ENCODE measurements around the gene IQSEC2. TPM values are rescaled to one million over a fixed set of nuclear protein-coding genes. Genes with fewer than 3 reads are reported as not detected.

The IQSEC2 gene
- total and polyA plus RNA-seq, 2 donors (not counting 1 experiment from before 2014, with no cell fraction given), result 0.58 to 0.94 TPM

DNA sequence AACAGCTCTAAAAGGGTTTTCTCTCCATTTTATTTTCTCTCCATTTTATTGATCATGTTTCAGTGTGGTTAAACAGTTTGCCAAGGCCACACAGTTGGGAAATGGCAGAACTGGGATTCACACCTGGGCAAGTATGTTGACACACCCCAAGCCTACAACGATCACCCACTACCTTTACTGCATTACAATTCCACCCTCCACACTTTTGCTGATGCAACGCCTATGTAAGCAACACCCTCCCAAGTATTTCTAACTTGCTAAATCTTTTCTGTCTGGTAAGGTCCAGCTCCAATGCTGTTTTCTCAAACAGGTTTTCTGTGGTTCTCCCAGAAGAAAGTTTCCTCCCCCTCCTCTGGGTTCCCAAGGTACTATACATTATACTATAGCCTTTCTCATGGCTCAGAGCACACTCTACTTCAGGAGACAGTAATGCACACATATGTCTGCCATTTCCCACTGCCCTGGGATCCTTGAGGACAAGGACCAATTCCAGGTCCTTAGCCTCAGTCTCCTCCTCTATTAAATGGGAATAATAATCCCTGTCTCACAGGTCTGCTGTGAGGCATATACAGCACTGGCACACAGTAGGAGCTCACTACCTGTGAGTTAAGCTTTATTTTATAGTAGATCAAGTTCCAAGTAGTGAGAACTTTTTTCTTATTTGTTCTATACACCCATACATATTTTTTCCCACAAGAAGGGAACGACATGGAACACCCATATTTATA, 27.9 kb downstream of the IQSEC2 start:
- no peak for ATAC-seq (ENCODE audit: low read depth)
- Histone ChIP-seq H2AFZ (ENCODE audit: insufficient read depth, low read depth, low read length, poor library complexity, severe bottlenecking) (no peak overlapping the region), H3K27ac (ENCODE audit: low read length in 2 of 2) (no peak overlapping the region), H3K4me1 (ENCODE audit: control insufficient read depth in 2 of 2, insufficient read depth in 2 of 2, low read length in 2 of 2) (no peaks in the 10 kb centered on the region), H3K4me2 (replicated peaks; ENCODE audit: low read depth, low read length, poor library complexity, severe bottlenecking) (no peak overlapping the region), H3K36me3 (replicated peaks in 1 of 2; ENCODE audit: control extremely low read depth in 1 of 2, control insufficient read depth in 1 of 2, extremely low read depth in 1 of 2, insufficient read depth in 2 of 2, low read length in 1 of 2) (no peaks in the 10 kb centered on the region), H3K27me3 (replicated peaks in 1 of 4; ENCODE audit: control extremely low read depth in 1 of 4, control insufficient read depth in 3 of 4, insufficient read depth in 4 of 4, low read length in 3 of 4) (no peaks in the 10 kb centered on the region), H3K9ac (ENCODE audit: low read length) (no peak overlapping the region), H4K20me1 (ENCODE audit: control insufficient read depth, insufficient read depth, low read length, poor library complexity, severe bottlenecking) (no peaks in the 10 kb centered on the region), H3K4me3 (ENCODE audit: control extremely low read depth in 1 of 5, extremely low read depth in 1 of 5, insufficient read depth in 1 of 5, low read depth in 2 of 5, low read length in 4 of 5) (no peak overlapping the region), H3K9me3 (ENCODE audit: control extremely low read depth in 1 of 3, control insufficient read depth in 2 of 3, insufficient read depth in 1 of 3, low read length in 2 of 3) (no peaks in the 10 kb centered on the region), H3K79me2 (ENCODE audit: control insufficient read depth, insufficient read depth, low read length) (no peaks in the 10 kb centered on the region)
- H3K27ac Mint-ChIP-seq, result no peak overlapping the region
- H3K4me1 Mint-ChIP-seq, result no peaks in the 10 kb centered on the region
- CTCF ChIA-PET, result no interaction called here
- TF ChIP-seq, protein P1, sequence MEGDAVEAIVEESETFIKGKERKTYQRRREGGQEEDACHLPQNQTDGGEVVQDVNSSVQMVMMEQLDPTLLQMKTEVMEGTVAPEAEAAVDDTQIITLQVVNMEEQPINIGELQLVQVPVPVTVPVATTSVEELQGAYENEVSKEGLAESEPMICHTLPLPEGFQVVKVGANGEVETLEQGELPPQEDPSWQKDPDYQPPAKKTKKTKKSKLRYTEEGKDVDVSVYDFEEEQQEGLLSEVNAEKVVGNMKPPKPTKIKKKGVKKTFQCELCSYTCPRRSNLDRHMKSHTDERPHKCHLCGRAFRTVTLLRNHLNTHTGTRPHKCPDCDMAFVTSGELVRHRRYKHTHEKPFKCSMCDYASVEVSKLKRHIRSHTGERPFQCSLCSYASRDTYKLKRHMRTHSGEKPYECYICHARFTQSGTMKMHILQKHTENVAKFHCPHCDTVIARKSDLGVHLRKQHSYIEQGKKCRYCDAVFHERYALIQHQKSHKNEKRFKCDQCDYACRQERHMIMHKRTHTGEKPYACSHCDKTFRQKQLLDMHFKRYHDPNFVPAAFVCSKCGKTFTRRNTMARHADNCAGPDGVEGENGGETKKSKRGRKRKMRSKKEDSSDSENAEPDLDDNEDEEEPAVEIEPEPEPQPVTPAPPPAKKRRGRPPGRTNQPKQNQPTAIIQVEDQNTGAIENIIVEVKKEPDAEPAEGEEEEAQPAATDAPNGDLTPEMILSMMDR (IDR thresholded peaks at IDR 0.05), result no peak
- no peak for TF ChIP-seq EZH2 (IDR thresholded peaks at IDR 0.05; ENCODE audit: borderline replicate concordance, insufficient read depth, low read depth, low read length, poor library complexity, severe bottlenecking)
- intact Hi-C loops (cut with micrococcal nuclease), result no loop called here
- H3K9me3 Mint-ChIP-seq (ENCODE audit: insufficient read depth), result no peaks in the 10 kb centered on the region
- H3K27me3 Mint-ChIP-seq, result peaks cover 4% of the 10 kb centered on the region
- POLR2A ChIA-PET, result interaction anchor here (0.7 kb wide), 1 partner anchor 119 kb away, joined by 7 read pairs; no protein-coding TSS in a partner anchor
- no peak for DNase-seq
- no CpG with 5 or more reads among the region's 3 CpGs for WGBS (ENCODE audit: insufficient coverage)
- H3K4me3 Mint-ChIP-seq, result no peak overlapping the region

DNA sequence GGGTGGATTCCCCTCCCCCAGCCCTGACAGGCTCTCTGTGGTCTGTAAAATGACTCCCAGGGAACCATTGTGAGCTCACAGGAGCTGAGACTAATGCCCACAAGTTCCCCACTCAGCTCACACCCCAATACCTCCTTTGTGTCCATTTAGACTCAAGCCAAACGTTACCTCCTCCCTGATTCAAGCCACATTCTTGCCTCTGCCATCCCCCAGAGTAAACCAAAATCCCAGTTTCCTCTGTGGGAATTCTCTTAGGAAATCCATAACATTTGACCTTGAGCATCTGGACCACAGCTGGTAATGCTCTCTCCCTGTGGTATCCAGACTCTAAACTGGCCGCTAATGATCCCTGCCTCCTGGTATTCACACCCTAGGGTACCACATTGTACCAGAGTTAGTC, 30.1 kb downstream of the IQSEC2 start:
- Histone ChIP-seq H3K36me3 (replicated peaks in 1 of 2; ENCODE audit: control extremely low read depth in 1 of 2, control insufficient read depth in 1 of 2, extremely low read depth in 1 of 2, insufficient read depth in 2 of 2, low read length in 1 of 2) (no peaks in the 10 kb centered on the region), H4K20me1 (ENCODE audit: control insufficient read depth, insufficient read depth, low read length, poor library complexity, severe bottlenecking) (no peaks in the 10 kb centered on the region), H3K4me3 (ENCODE audit: control extremely low read depth in 1 of 5, extremely low read depth in 1 of 5, insufficient read depth in 1 of 5, low read depth in 2 of 5, low read length in 4 of 5) (no peak overlapping the region), H3K9me3 (ENCODE audit: control extremely low read depth in 1 of 3, control insufficient read depth in 2 of 3, insufficient read depth in 1 of 3, low read length in 2 of 3) (no peaks in the 10 kb centered on the region), H3K27me3 (replicated peaks in 1 of 4; ENCODE audit: control extremely low read depth in 1 of 4, control insufficient read depth in 3 of 4, insufficient read depth in 4 of 4, low read length in 3 of 4) (no peaks in the 10 kb centered on the region), H3K79me2 (ENCODE audit: control insufficient read depth, insufficient read depth, low read length) (no peaks in the 10 kb centered on the region), H3K4me1 (ENCODE audit: control insufficient read depth in 2 of 2, insufficient read depth in 2 of 2, low read length in 2 of 2) (no peaks in the 10 kb centered on the region), H3K9ac (ENCODE audit: low read length) (no peak overlapping the region), H2AFZ (ENCODE audit: insufficient read depth, low read depth, low read length, poor library complexity, severe bottlenecking) (no peak overlapping the region), H3K27ac (ENCODE audit: low read length in 2 of 2) (no peak overlapping the region), H3K4me2 (replicated peaks; ENCODE audit: low read depth, low read length, poor library complexity, severe bottlenecking) (no peak overlapping the region)
- POLR2A ChIA-PET, result no interaction called here
- peaks cover 2% of the 10 kb centered on the region for H3K27me3 Mint-ChIP-seq
- no peak overlapping the region for H3K4me3 Mint-ChIP-seq
- DNase-seq, result no peak
- H3K27ac Mint-ChIP-seq, result no peak overlapping the region
- CTCF ChIA-PET, result no interaction called here
- H3K9me3 Mint-ChIP-seq (ENCODE audit: insufficient read depth), result no peaks in the 10 kb centered on the region
- ATAC-seq (ENCODE audit: low read depth), result no peak
- WGBS (ENCODE audit: insufficient coverage), result no CpG with 5 or more reads among the region's 2 CpGs
- intact Hi-C loops (cut with micrococcal nuclease), result no loop called here
- TF ChIP-seq EZH2 (IDR thresholded peaks at IDR 0.05; ENCODE audit: borderline replicate concordance, insufficient read depth, low read depth, low read length, poor library complexity, severe bottlenecking), result no peak
- TF ChIP-seq, protein P1 (IDR thresholded peaks at IDR 0.05), result no peak
- H3K4me1 Mint-ChIP-seq, result no peaks in the 10 kb centered on the region
